Parathyroid adenoma (tissue), 2 donors: ENCODE data around the gene TOM1L2.

Experiments
- H2AFZ ChIP-seq: fragments of 300-600 bp; sonication (generic); one replicate; pipeline ENCODE4 v1.7.0; 2017; ENCODE audit warnings: antibody characterized with exemption, mild to moderate bottlenecking
- H3K27ac ChIP-seq: fragments of 300-600 bp; sonication (generic); one replicate; pipeline ENCODE4 v1.7.0; 2017
- H3K27me3 ChIP-seq: fragments of 300-600 bp; sonication (generic); one replicate; pipeline ENCODE4 v1.7.0; 2017; ENCODE audit warnings: low read length; ENCODE audit not compliant: control insufficient read depth, insufficient read depth
- H3K36me3 ChIP-seq: fragments of 300-600 bp; sonication (generic); one replicate; pipeline ENCODE4 v1.7.0; 2017; ENCODE audit warnings: low read length; ENCODE audit not compliant: control insufficient read depth, insufficient read depth
- H3K4me1 ChIP-seq: fragments of 300-600 bp; sonication (generic); one replicate; pipeline ENCODE4 v1.7.0; 2017; ENCODE audit warnings: control low read depth
- H3K4me2 ChIP-seq: fragments of 300-600 bp; sonication (generic); one replicate; pipeline ENCODE4 v1.7.0; 2017; ENCODE audit warnings: low read length
- H3K4me3 ChIP-seq: fragments of 300-600 bp; sonication (generic); one replicate; pipeline ENCODE4 v1.7.0; 2017; ENCODE audit warnings: low read depth, low read length
- H3K79me2 ChIP-seq: fragments of 300-600 bp; sonication (generic); one replicate; pipeline ENCODE4 v1.7.0; 2017; ENCODE audit warnings: control low read depth
- H3K9ac ChIP-seq: fragments of 300-600 bp; sonication (generic); one replicate; pipeline ENCODE4 v1.7.0; 2017; ENCODE audit warnings: mild to moderate bottlenecking
- H3K9me3 ChIP-seq: fragments of 300-600 bp; sonication (generic); one replicate; pipeline ENCODE4 v1.7.0; 2017; ENCODE audit warnings: low read length; ENCODE audit not compliant: control insufficient read depth
- TF ChIP-seq, protein P1 (sequence below): fragments of 300-600 bp; sonication (generic); IDR thresholded peaks from one replicate; pipeline ENCODE4 v1.7.0; 2017; ENCODE audit warnings: antibody characterized with exemption, mild to moderate bottlenecking
- donor health status: primary hyperparathyroidism.

The TOM1L2 gene

DNA sequence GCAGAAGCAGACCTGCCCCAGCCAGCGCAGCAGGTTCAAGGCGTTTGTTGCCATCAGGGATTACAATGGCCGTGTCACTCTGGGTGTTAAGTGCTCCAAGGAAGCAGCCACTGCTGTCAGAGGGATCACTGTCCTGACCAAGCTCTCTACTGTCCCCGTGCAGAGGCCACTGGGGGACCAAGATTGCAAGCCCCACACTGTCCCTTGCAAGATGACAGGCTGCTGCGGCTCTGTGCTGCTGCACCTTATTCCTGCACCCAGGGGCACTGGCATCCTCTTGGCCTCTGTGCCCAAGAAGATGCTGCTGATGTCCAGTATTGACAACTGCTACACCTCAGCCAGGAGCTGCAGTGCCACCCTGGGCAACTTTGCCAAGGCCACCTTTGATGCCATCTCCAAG lies 39.1 kb upstream of the TOM1L2 start:
- no peaks in the 10 kb centered on the region for H3K36me3 ChIP-seq
- H3K4me2 ChIP-seq: no peak overlapping the region
- H3K4me3 ChIP-seq: no peak overlapping the region
- H3K27me3 ChIP-seq: no peaks in the 10 kb centered on the region
- H3K4me1 ChIP-seq: peaks cover 6% of the 10 kb centered on the region
- H3K9ac ChIP-seq: no peak overlapping the region
- no peaks in the 10 kb centered on the region for H3K79me2 ChIP-seq
- TF ChIP-seq, protein P1, sequence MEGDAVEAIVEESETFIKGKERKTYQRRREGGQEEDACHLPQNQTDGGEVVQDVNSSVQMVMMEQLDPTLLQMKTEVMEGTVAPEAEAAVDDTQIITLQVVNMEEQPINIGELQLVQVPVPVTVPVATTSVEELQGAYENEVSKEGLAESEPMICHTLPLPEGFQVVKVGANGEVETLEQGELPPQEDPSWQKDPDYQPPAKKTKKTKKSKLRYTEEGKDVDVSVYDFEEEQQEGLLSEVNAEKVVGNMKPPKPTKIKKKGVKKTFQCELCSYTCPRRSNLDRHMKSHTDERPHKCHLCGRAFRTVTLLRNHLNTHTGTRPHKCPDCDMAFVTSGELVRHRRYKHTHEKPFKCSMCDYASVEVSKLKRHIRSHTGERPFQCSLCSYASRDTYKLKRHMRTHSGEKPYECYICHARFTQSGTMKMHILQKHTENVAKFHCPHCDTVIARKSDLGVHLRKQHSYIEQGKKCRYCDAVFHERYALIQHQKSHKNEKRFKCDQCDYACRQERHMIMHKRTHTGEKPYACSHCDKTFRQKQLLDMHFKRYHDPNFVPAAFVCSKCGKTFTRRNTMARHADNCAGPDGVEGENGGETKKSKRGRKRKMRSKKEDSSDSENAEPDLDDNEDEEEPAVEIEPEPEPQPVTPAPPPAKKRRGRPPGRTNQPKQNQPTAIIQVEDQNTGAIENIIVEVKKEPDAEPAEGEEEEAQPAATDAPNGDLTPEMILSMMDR: no peak
- no peak overlapping the region for H3K27ac ChIP-seq
- no peaks in the 10 kb centered on the region for H3K9me3 ChIP-seq
- no peak overlapping the region for H2AFZ ChIP-seq

DNA sequence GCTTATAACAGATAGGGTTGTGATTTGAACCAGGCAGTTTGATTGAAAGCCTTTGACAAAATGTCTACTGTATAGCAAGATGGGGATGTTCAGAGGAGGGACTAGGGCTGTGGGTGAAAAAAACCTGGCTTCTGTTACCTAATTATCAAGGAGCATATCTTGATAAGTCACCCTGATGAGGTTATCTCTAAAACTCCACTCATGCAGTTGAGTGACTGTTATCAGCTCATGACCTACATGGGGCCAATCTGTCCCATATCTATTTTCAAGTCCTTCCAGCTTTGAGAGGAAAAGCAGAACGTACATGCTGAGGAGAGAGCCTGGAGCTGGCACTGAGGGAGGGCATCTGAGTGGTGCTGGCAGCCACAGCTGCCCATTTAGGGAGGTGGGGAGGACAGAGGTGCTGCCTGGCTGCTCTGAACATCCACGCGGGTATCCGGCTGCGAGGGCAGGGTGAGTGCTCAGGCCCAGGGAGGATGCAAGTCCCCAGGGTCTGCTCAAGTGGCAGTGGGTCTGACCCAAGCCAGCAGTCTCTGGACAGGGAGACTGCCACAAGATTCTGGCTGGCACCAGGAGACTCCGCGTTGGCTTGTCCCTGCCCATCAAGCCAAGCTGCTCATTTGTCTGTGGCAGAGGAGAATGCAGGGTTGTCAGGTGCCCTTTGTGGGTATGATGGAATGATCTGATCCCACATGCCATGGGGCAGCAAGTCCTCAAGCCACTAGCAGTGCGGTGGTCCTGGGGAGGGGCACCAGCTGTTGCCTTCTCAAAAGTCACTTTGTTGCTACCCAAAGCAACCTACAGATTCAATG lies 37.6 kb upstream of the TOM1L2 start:
- TF ChIP-seq, protein P1: no peak
- peaks cover 6% of the 10 kb centered on the region for H3K4me1 ChIP-seq
- H3K9ac ChIP-seq: no peak overlapping the region
- no peaks in the 10 kb centered on the region for H3K36me3 ChIP-seq
- H3K27ac ChIP-seq: no peak overlapping the region
- no peak overlapping the region for H2AFZ ChIP-seq
- H3K9me3 ChIP-seq: no peaks in the 10 kb centered on the region
- no peak overlapping the region for H3K4me3 ChIP-seq
- H3K4me2 ChIP-seq: peak overlapping the region; percentile 18
- no peaks in the 10 kb centered on the region for H3K79me2 ChIP-seq
- no peaks in the 10 kb centered on the region for H3K27me3 ChIP-seq

DNA sequence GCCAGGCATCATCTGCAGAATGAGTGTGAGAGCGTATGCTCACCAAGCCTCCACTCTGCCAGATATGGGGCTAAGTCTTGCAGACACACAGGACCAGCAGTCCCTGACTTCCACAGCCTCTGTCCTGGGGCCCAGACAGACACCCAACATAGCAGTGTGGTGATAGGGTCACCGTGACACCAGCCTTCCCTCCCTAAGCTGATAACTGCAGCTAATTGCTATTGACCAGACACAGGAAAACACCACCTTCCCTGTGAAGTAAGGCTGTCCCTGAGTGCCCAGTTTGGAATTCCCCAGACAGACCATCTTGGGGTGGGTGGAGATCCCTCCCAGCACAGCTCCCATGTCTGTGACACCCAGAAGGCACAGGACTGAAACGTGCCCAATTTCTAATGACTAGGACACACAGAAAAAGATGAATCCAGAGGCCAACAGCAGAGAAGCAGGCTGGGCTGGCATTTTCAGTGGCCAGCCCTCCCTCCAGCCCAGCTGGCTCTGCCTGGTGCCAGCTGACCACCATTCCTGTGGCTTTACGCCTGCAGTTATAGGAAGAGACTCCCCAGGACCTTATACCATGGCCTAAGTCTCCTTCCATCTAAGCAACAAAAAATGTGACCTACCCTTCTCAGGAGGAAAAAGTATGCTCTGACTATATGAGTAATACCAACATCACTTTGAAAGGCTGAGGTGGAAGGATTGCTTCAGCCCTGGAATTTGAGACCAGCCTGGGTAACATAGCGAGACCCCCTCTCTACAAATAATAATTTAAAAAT lies 36.5 kb upstream of the TOM1L2 start:
- no peak overlapping the region for H3K27ac ChIP-seq
- H3K4me1 ChIP-seq: peaks cover 6% of the 10 kb centered on the region
- H3K27me3 ChIP-seq: no peaks in the 10 kb centered on the region
- TF ChIP-seq, protein P1: no peak
- no peak overlapping the region for H3K4me2 ChIP-seq
- no peaks in the 10 kb centered on the region for H3K9me3 ChIP-seq
- no peak overlapping the region for H3K4me3 ChIP-seq
- no peaks in the 10 kb centered on the region for H3K36me3 ChIP-seq
- no peak overlapping the region for H3K9ac ChIP-seq
- no peak overlapping the region for H2AFZ ChIP-seq
- no peaks in the 10 kb centered on the region for H3K79me2 ChIP-seq

DNA sequence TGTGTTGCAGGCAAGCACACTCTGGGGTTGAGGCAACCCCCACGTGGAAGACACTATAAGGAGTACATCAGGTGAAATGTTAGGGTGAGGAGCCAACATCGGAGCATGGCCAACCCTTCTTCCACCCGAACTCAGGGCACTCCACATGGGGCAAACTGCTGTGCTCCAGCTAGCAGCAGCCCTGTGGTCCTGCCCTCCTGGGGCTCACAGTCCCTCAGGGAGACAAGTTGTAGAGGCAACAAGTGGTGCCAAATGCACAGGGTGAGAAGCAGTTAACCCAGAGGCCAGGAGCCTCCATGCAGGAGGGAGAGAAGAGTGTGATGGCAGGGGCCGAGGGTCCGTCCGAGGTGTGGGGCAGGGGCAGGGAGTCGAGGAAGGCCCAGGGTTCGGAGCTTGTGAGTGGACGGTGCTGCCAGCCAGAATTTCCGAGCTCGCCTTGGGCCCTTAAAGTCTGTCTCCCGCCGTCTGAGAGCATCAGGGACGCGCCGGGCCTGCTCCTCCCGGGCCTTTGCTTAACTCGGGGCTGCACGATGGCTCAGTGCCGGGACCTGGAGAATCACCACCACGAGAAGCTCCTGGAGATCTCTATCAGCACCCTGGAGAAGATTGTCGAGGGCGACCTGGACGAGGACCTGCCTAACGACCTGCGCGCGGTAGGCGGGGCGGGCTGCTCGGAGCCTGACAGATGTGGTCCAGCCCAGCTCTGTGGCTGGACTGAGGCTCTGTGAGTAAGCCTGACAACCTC lies 34.5 kb upstream of the TOM1L2 start:
- Histone ChIP-seq H3K4me3 (no peak overlapping the region), H3K79me2 (no peaks in the 10 kb centered on the region), H3K27ac (no peak overlapping the region), H3K27me3 (no peaks in the 10 kb centered on the region), H3K9ac (no peak overlapping the region), H3K4me1 (peaks cover 6% of the 10 kb centered on the region), H3K4me2 (no peak overlapping the region), H2AFZ (no peak overlapping the region), H3K9me3 (no peaks in the 10 kb centered on the region), H3K36me3 (no peaks in the 10 kb centered on the region)
- TF ChIP-seq, protein P1: no peak
